ES-I3 (cell line): ENCODE measurements around the gene ELOA.

Source experiments
- H3K36me3 ChIP-seq: 2 replicates; pipeline ENCODE4 v1.6.1; 2013; ENCODE audit warnings: mild to moderate bottlenecking, low read length, control low read depth, moderate library complexity; ENCODE audit not compliant: insufficient read depth
- H3K4me1 ChIP-seq: 2 replicates; pipeline ENCODE4 v1.6.1; 2013; ENCODE audit warnings: mild to moderate bottlenecking, control low read depth, low read length; ENCODE audit not compliant: insufficient read depth
- H3K9ac ChIP-seq: 2 replicates; pipeline ENCODE4 v1.6.1; 2013; ENCODE audit warnings: low read depth, mild to moderate bottlenecking, low read length, moderate library complexity
- H3K9me3 ChIP-seq: 2 replicates; pipeline ENCODE4 v1.6.1; 2013; ENCODE audit warnings: mild to moderate bottlenecking, low read length, moderate library complexity; ENCODE audit not compliant: control insufficient read depth, insufficient read depth

Gene ELOA

GRCh38 chr1:23810818-23811540, 67.7 kb downstream of the ELOA start:
- Histone ChIP-seq H3K9me3 (no peaks in the 10 kb centered on the region), H3K4me1 (no peaks in the 10 kb centered on the region), H3K9ac (no peak overlapping the region), H3K36me3 (no peaks in the 10 kb centered on the region)
